HG02763 (cell line): Measurements from ENCODE around the gene ARL6IP6.

Experiments
- ATAC-seq: cut with Tn5 transposase; IDR thresholded peaks from one replicate; pipeline ENCODE4 v1.9.1; 2021; ENCODE audit warnings: mild to moderate bottlenecking, moderate library complexity; ENCODE audit not compliant: unreplicated experiment

ARL6IP6 gene

GRCh38 chr2:152792974-152793373, 74.6 kb downstream of the ARL6IP6 start:
- no peak for ATAC-seq

GRCh38 chr2:152796941-152797340, 78.5 kb downstream of the ARL6IP6 start:
- no peak for ATAC-seq

DNA sequence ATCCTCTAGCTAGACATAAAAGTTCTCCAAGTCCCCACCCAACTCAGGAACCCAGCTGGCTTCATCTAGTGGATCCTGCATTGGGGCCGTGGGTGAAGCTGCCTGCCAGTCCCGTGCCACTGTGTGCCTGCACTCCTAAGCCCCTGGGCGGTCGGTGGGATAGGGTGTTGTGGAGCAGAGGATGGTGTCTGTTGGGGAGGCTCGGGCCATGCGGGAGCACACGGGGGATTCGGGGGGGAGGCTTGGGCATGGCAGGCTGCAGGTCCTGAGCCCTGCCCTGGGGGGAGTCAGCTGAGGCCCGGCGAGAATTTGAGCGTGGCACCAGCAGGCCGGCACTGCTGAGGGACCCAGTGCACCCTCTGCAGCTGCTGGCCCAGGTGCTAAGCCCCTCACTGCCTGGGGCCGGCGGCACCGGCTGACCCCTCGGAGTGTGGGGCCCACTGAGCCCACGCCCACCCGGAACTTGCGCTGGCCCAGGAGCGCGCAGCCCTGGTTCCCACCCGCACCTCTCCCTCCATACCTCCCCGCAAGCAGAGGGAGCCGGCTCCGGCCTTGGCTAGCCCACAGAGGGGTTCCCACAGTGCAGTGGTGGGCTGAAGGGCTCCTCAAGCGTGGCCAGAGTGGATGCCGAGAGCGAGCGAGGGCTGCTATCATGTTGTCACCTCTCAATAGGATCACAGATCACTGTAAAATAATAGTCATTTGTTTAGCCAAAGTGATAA, 86.4 kb downstream of the ARL6IP6 start:
- no peak for ATAC-seq

DNA sequence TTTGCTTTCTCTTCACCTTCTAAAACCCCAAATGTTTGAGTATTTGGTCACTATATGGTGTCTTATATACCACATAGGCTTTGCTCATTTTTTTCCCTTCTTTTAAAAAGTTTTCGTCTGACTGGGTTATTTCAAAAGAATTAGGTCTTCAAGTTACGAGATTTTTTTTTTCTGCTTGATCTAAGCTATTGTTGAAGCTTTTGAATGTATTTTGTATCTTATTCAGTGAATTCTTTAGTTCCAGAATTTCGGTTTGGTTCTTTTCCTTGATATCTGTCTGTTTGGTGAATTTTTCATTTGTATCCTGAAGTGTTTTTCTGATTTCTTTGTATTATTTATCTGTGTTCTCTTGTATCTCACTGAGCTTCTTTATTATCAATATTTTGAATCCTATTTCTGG, 93.5 kb downstream of the ARL6IP6 start:
- ATAC-seq = no peak
